ENCODE measurements around the gene DGKE. TPM values are rescaled to one million over a fixed set of nuclear protein-coding genes. Genes with fewer than 3 reads are reported as not detected.

DGKE gene
- total and polyA plus RNA-seq, 3 donors from 2014 or later: 13.3 to 27.7 (median 26.3) TPM

GRCh38 chr17:56806949-56807348, 27.0 kb upstream of the DGKE start:
- Histone ChIP-seq H3K27ac (no peak overlapping the region), H3K36me3 (ENCODE audit: low read depth, missing control alignments) (no peaks in the 10 kb centered on the region), H3K27me3 (no peaks in the 10 kb centered on the region), H3K9me3 (no peaks in the 10 kb centered on the region), H3K4me3 (no peak overlapping the region), H3K4me1 (peaks cover 4% of the 10 kb centered on the region)
- no peak for DNase-seq
- no peak for TF ChIP-seq POLR2A (IDR thresholded peaks at IDR 0.05)
- no peak for TF ChIP-seq CTCF (IDR thresholded peaks at IDR 0.05)
- WGBS, 2 donors: 78 to 85% methylated on average over 4 of the region's 4 CpGs
- intact Hi-C loops (cut with DNase I; ENCODE audit: low total_unique reads): no loop called here

GRCh38 chr17:56807723-56808122, 26.2 kb upstream of the DGKE start:
- no peaks in the 10 kb centered on the region for H3K36me3 ChIP-seq (ENCODE audit: low read depth, missing control alignments)
- peaks cover 4% of the 10 kb centered on the region for H3K4me1 ChIP-seq
- TF ChIP-seq CTCF (IDR thresholded peaks at IDR 0.05): no peak
- no peak for TF ChIP-seq POLR2A (IDR thresholded peaks at IDR 0.05)
- intact Hi-C loops (cut with DNase I; ENCODE audit: low total_unique reads): no loop called here
- H3K27me3 ChIP-seq: no peaks in the 10 kb centered on the region
- H3K9me3 ChIP-seq: no peaks in the 10 kb centered on the region
- H3K27ac ChIP-seq: no peak overlapping the region
- no peak for DNase-seq
- 90 to 96% methylated on average over 3 of the region's 3 CpGs for WGBS, 2 donors
- H3K4me3 ChIP-seq: no peak overlapping the region

- TF ChIP-seq POLR2A (IDR thresholded peaks at IDR 0.05) (no peak), CTCF (IDR thresholded peaks at IDR 0.05) (no peak)
- no peak for DNase-seq
- Histone ChIP-seq H3K4me1 (peaks cover 4% of the 10 kb centered on the region), H3K36me3 (ENCODE audit: low read depth, missing control alignments) (no peaks in the 10 kb centered on the region), H3K27me3 (no peaks in the 10 kb centered on the region), H3K27ac (no peak overlapping the region), H3K9me3 (no peaks in the 10 kb centered on the region), H3K4me3 (no peak overlapping the region)
- intact Hi-C loops (cut with DNase I; ENCODE audit: low total_unique reads): no loop called here
- 62 to 74% methylated on average over 3 of the region's 3 CpGs for WGBS, 2 donors
These were observed 25.4 kb upstream of the DGKE start for GRCh38 chr17:56808503-56808902.

- no peak for DNase-seq
- Histone ChIP-seq H3K27ac (no peak overlapping the region), H3K36me3 (ENCODE audit: low read depth, missing control alignments) (no peaks in the 10 kb centered on the region), H3K4me1 (peaks cover 4% of the 10 kb centered on the region), H3K27me3 (no peaks in the 10 kb centered on the region), H3K9me3 (no peaks in the 10 kb centered on the region), H3K4me3 (no peak overlapping the region)
- TF ChIP-seq POLR2A (IDR thresholded peaks at IDR 0.05) (no peak), CTCF (IDR thresholded peaks at IDR 0.05) (no peak)
- intact Hi-C loops (cut with DNase I; ENCODE audit: low total_unique reads): no loop called here
- 83 to 91% methylated on average over 9 of the region's 9 CpGs for WGBS, 2 donors
These were observed 24.7 kb upstream of the DGKE start for GRCh38 chr17:56809106-56809819.

- Histone ChIP-seq H3K4me3 (no peak overlapping the region), H3K36me3 (ENCODE audit: low read depth, missing control alignments) (no peaks in the 10 kb centered on the region), H3K4me1 (peaks cover 4% of the 10 kb centered on the region), H3K27ac (no peak overlapping the region), H3K27me3 (no peaks in the 10 kb centered on the region), H3K9me3 (no peaks in the 10 kb centered on the region)
- no peak for DNase-seq
- TF ChIP-seq POLR2A (IDR thresholded peaks at IDR 0.05) (no peak), CTCF (IDR thresholded peaks at IDR 0.05) (no peak)
- intact Hi-C loops (cut with DNase I; ENCODE audit: low total_unique reads): loop anchor here (10.0 kb wide), 1 partner anchor 135 kb away; no protein-coding TSS in a partner anchor
- WGBS, 2 donors: 65 to 91% methylated on average over 1 of the region's 1 CpG
These were observed 24.2 kb upstream of the DGKE start for GRCh38 chr17:56809820-56810179.
